Keratinocyte (primary cell): Measurements from ENCODE around the gene RAB37.

Experiments used
- CTCF ChIP-seq, 3 experiments: IDR thresholded peaks in 1 of 3; conservative IDR thresholded peaks in 1 of 3; optimal IDR thresholded peaks in 1 of 3; 2 replicates in 2 of 3; 3 replicates in 1 of 3; pipeline versions ENCODE3 to v1.5.1; 2011; ENCODE audit warnings: low read length in 3 of 3, mild to moderate bottlenecking in 3 of 3, moderate library complexity in 2 of 3, control low read depth in 1 of 3, inconsistent platforms in 1 of 3; ENCODE audit not compliant: insufficient read depth in 2 of 3; ENCODE audit errors: extremely low read depth in 1 of 3
- EZH2 ChIP-seq: IDR thresholded peaks from one replicate; pipeline ENCODE4 v1.6.1; 2012; ENCODE audit warnings: inconsistent platforms, mild to moderate bottlenecking, low read length, moderate library complexity

DNA sequence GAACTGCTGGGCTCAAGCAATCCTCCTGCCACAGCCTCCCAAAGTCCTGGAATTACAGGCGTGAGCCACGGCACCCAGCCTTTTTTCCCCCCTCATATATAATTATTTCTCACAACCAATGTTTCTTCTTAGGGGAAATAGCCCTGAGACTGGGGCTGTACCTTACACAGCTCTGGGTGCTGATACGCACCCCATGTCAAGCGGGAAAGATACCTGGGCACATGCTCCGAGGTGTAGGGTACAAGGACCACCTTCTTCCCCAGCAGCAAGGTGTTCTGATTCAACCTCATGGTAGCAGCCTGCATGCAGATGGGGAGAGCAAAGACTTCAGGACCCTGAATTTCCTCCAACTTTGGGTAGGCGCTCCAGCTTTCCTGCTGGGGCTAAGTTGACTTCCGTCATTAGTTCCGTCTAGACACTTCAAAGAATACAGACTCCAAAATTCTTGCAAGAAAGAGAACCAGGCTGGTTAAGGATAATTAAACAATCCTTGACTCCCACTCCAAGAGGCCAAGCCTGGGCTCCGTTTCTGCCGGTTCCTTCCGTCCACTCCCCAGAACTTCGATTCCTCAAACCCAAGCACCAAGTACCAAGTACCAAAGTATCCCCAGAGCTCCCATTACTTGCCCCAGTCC, 38.5 kb downstream of the RAB37 start:
- TF ChIP-seq CTCF (optimal IDR thresholded peaks at IDR 0.05 in 1 of 3, IDR thresholded peaks at IDR 0.05 in 1 of 3, conservative IDR thresholded peaks at IDR 0.05 in 1 of 3; ENCODE audit: extremely low read depth in 1 of 3, insufficient read depth in 2 of 3, low read length in 3 of 3) (no peak), EZH2 (no peak)
